LNCaP clone FGC (cell line): ENCODE measurements around the gene GLTP.

Experiments
- DNase-seq: peaks from one replicate; pipeline ENCODE4 v3.0.0-alpha.2; 2011; ENCODE audit warnings: low read depth
- H3K4me3 ChIP-seq: 2 replicates; pipeline ENCODE4 v1.5.1; 2011; ENCODE audit warnings: mild to moderate bottlenecking, low read depth, low read length, control low read depth
- TF ChIP-seq, protein P1 (sequence below): IDR thresholded peaks from 2 replicates; pipeline ENCODE4 v1.5.1; 2012; ENCODE audit warnings: mild to moderate bottlenecking; ENCODE audit not compliant: control insufficient read depth, insufficient read depth; ENCODE audit errors: extremely low read depth

GLTP gene

DNA sequence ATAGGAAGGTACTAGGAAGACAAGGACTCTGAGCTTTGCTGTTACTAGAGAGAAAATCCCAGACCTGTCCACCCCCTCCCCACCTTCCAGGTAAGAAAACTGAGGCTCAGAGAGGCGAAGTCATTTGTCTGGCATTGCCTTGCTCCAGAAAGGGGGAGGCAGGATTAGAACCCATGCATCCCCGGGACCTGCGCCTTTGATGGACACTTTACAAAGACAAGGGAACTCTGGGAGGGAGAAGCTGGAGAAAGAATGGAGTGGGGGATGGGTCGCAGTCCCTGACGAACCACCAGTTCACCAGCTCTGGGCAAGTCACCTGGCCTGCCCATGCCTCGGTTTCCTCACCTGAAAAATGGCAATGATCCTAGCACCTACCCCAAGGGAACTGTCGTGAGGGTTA lies 57.9 kb downstream of the GLTP start:
- DNase-seq: no peak
- TF ChIP-seq, protein P1, sequence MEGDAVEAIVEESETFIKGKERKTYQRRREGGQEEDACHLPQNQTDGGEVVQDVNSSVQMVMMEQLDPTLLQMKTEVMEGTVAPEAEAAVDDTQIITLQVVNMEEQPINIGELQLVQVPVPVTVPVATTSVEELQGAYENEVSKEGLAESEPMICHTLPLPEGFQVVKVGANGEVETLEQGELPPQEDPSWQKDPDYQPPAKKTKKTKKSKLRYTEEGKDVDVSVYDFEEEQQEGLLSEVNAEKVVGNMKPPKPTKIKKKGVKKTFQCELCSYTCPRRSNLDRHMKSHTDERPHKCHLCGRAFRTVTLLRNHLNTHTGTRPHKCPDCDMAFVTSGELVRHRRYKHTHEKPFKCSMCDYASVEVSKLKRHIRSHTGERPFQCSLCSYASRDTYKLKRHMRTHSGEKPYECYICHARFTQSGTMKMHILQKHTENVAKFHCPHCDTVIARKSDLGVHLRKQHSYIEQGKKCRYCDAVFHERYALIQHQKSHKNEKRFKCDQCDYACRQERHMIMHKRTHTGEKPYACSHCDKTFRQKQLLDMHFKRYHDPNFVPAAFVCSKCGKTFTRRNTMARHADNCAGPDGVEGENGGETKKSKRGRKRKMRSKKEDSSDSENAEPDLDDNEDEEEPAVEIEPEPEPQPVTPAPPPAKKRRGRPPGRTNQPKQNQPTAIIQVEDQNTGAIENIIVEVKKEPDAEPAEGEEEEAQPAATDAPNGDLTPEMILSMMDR: no peak
- no peak overlapping the region for H3K4me3 ChIP-seq

DNA sequence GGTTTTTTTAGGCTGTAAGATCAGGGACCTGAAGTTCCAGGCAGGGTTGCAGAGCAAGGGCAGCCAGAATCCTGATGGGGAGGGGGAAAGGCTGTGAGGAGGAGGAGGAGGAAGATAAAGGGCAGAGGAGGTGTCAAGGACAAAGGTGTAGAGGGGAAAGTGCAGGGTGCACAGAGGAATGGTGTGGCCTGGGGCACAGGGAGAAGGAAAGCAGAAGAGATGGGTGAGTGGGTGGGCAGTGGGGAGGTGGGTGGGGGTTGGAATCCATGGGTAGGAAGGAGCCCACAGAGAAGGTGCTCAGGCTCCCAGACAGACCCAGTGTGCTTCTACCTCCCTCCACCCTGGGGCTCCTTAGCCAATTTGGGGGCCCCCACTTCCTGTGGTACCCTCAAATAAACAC lies 58.4 kb downstream of the GLTP start:
- DNase-seq: no peak
- TF ChIP-seq, protein P1: no peak
- no peak overlapping the region for H3K4me3 ChIP-seq

DNA sequence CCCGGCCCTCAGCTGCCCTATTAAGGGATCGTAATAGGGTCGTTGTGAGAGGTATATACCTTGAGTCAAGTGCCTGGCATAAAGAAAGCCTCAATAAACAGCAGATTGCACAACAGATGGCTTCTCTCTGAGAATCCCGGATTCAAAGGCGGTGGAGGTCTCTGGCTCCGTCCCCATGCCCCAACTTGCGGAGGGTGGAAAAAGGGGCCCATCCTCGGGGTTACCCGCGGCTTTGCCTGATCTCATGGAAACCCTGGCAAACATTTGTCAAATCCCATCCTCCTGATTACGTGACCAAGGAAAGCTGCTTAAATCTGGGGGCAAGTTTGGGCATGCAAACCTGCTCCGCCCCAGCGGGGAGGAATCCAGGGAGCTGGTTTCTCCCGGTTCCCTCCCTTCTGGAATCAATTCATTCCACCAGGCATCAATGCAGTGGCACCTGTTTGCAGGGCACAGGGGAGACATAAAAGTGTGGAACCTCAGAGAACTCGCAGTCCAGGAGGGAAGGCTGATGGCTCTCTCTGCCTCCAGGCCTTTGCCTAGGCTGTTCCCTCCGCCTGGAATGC lies 59.4 kb downstream of the GLTP start:
- no peak for DNase-seq
- H3K4me3 ChIP-seq: no peak overlapping the region
- TF ChIP-seq, protein P1: no peak

DNA sequence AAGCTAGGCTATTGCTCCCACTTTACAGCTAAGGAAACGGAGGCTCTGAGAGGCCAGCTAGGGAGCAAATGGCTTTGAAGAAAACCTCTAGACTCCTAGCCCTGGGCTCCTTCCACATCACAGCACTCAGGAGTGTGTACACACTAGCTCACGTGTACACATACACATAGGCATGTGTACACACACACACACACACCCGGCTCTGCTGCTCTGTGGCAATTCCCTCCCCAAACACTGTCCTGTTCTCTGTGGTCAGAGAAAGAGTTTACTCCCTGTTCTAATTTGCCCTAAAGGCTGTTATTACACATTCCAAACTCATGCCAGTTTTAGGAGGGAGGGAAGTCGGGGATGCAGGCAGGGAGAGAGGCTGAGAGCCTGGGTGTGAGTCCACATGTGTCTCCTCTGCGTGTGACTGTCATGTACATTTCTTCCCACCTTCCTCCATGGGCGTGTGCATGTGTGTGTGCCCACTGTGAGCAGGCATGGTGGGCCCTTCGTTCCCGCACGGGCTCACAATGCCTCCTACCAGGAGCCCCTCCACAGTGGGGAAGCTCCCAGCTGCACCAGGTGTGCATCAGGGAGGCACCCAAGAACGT lies 61.3 kb downstream of the GLTP start:
- H3K4me3 ChIP-seq: no peak overlapping the region
- no peak for DNase-seq
- TF ChIP-seq, protein P1: no peak

DNA sequence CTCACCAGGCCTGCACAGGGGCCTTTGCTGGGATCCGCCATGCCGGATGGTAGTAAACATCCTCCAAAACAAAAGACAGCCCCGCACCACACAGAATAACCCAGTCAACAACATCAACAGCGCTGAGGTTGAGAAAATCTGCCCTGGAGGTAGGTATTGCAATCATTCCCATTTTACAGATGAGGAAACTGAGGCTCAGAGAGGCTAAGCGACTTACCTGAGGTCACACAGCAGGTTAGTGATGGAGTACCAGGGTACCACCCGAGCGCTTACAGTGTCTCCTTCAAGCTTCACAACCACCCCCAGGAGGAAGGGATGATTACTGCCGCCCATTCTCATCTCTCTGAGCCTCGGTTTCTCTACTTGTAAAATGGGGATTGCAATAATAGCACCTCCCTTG lies 62.1 kb downstream of the GLTP start:
- no peak for DNase-seq
- TF ChIP-seq, protein P1: no peak

DNA sequence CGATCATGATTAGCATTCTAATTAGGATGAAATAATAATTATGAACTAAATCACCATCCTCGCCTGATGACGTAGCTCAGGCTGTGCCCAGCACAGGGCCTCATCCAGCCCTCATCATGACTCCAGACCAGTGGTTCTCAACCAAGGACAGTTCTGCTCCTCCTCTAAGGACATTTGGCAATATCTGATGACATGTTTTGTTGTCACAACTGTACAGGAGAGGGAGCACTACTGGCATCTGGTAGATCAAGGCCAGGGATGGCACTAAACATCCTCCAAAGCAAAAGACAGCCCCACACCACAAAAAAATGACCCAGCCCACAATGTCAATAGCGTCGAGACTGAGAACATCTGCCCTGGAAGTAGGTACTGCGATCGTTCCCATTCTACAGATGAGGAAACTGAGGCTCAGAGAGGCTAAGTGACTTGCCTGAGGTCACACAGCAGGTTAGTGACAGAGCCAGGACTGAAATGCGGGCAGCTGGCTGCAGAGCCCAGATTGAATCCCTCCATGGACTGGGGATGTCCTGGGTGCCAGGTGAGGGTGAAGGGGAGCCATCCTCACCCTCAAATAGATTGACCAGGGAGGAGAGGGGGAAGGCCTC lies 62.6 kb downstream of the GLTP start:
- no peak for DNase-seq
- no peak overlapping the region for H3K4me3 ChIP-seq
- TF ChIP-seq, protein P1: no peak

More for the DNA sequence above, 62.1 kb downstream of the GLTP start:
- H3K4me3 ChIP-seq: no peak overlapping the region
